Measurements from ENCODE around the gene DHRSX.
"Not testable (repeated sequence)": the region's sequence is repeated elsewhere in the genome, so short reads cannot be mapped to it uniquely, and the experiment has no call there.

The DHRSX gene

DNA sequence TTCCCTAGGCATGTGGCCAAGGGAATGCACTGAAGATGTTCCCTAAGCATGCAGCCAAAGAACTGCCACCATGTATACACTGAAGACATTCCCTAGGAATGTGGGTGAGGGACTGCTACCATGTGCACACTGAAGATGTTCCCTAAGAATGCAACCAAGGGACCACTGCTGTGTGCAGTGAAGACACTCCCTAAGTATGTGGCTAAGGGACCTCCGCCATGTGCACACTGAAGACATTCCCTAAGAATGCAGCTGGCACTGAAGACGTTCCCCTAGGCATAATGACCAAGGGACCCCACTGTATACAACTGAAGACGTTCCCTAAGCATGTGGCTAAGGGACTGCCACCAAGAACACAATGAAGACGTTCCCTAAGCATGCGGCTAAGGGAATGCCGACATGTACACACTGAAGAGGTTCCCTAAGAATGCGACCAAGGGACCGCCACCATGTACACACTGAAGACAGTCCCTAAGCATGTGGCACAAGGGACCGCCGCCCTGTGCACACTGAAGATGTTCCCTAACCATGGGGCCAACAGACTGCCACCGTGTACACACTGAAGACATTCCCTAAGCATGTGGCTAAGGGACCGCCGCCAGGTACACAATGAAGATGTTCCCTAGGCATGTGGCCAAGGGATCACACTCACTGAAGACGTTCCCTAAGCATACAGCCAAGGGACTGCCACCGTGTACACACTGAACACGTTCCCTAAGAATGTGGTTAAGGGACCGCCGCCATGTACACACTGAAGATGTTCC, 25.6 kb downstream of the DHRSX start:
- DNase-seq (ENCODE audit: low read depth, low spot score), result no peak

DNA sequence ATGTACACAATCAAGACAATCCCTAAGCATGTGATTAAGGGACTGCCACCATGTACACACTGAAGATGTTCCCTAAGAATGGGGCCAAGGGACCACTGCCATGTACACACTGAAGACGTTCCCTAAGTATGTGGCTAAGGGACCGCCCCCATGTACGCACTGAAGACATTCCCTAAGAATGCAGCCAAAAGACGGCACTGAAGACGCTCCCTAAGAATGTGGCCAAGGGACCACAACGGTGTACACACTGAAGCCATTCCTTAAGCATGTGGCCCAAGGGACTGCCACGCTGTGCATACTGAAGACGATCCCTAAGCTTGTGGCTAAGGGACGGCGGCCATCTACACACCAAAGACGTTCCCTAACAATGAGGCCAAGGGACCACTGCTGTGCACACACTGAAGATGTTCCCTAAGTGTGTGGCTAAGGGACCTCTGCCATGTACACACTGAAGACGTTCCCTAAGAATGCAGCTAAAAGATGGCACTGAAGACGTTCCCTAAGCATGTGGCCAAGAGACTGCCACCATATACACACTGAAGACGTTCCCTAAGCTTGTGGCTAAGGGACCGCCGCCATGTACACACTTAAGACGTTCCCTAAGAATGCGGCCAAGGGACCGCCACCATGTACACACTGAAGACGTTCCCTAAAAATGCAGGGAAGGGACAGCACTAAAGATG, 26.4 kb downstream of the DHRSX start:
- DNase-seq (ENCODE audit: low read depth, low spot score), result no peak

DNA sequence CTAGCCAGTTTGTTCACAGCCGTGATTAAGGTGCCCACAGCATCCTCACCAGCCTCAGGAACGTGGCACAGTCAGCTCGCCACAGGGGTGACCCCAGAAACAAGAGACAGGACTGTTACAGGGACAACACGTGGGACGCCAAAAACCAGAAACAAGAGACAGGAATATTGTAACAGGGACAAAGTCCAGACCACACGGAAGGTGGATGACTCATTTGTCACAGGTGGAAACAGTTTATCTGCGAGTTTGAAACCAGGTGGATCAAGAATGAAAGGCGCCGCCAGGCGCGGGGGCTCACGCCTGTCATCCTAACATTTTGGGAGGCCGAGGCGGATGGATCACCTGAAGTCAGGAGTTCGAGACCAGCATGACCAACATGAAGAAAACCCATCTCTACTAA, 27.7 kb downstream of the DHRSX start:
- not testable (repeated sequence) for DNase-seq (ENCODE audit: low read depth, low spot score)

DNA sequence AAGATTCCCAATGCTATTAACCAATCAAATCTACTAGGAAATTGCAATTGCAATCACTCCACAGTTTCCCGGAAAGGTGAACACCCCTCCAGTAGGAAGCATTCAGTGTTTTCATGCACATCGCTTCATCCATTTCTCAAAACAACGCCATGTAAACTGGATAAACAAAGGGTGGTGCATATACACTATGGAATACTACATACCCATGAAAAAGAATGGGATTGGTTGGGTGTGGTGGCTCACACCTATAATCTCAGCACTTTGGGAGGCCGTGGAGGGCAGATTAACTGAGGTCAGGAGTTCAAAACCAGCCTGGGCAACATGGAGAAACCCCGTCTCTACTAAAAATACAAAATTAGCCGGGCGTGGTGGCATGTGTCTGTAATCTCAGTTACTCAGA, 29.1 kb downstream of the DHRSX start:
- no peak for DNase-seq (ENCODE audit: low read depth, low spot score)

DNA sequence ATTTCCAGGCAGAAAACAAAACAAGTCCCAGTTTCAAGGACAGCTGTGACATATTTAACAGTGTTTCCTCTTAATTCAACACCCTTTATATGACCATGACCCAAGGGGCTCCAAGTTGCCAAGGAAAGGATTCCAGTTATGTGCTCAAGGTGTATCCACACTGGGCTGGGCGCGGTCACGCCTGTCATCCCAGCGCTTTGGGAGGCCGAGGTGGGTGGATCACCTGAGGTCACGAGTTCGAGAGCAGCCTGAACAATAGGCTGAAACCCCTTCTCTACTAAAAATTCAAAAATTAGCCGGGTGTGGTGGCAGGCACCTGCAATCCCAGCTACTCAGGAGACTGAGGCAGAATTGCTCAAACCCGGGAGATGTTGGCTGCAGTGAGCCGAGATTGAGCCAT, 29.6 kb downstream of the DHRSX start:
- DNase-seq (ENCODE audit: low read depth, low spot score), result not testable (repeated sequence)

DNA sequence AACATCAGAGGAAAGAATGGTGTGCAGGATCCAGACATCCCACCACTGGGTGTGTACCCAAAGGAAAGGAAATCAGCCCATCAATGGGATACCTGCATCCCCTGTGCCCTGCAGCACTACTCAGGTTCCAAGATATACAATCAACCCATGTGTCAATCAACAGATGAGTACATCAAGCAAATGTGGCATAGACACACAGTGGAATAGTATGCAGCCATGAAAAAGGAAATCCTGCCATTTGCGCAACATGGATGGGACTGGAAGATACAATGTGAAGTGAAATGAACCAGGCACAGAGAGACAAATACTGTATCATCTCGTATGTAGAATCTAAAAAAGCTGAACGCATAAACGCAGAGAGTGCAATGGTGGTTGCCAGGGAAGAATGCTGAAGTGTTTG, 30.9 kb downstream of the DHRSX start:
- DNase-seq (ENCODE audit: low read depth, low spot score), result not testable (repeated sequence)

DNA sequence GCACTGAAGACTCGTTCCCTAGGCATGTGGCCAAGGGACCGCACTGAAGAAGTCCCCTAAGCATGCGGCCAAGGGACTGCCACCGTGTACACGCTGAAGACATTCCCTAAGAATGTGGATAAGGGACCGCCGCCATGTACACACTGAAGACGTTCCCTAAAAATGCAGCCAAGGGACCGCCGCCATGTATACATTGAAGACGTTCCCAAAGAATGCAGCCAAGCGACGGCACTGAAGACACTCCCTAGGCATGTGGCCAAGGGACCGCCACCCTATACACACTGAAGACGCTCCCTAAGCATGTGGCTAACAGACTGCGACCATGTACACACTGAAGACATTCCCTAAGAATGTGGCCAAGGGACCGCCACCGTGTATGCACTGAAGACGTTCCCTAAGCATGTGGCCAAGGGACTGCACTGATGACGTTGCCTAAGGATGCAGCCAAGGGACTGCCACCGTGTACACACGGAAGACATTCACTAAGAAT, 31.5 kb downstream of the DHRSX start:
- DNase-seq (ENCODE audit: low read depth, low spot score), result no peak

DNA sequence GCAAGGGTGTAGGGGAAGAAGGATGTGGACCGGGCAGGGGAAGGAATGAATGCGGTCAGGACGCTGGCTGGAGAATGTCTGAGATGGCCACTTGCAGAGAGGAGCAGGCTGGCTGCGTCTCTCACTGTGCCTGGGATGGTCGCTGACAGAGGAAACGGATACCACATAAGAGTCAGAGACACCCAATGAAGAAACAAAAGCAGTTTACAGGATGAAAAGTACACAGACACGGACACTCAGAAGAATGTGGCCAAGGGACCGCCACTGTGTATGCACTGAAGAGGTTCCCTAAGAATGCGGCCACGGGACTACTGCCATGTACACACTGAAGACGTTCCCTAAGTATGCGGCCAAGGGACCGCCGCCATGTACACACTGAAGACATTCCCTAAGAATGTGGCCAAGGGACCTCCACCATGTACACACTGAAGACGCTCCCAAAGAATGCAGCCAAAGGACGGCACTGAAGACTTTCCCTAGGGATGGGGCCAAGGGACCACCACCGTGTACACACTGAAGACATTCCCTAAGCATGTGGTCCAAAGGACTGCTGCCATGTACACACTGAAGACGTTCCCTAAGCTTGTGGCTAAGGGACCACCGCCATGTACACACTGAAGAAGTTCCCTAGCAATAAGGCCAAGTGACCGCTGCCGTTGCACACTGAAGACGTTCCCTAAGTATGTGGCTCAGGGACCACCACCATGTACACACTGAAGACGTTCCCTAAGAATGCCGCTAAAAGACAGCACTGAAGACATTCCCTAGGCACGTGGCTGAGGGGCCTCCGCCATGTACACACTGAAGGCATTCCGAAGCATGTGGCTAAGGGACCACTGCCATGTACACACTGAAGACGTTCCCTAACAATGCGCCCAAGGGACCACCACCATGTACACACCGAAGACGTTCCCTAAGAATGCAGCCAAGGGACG, 32.2 kb downstream of the DHRSX start:
- DNase-seq (ENCODE audit: low read depth, low spot score), result no peak

DNA sequence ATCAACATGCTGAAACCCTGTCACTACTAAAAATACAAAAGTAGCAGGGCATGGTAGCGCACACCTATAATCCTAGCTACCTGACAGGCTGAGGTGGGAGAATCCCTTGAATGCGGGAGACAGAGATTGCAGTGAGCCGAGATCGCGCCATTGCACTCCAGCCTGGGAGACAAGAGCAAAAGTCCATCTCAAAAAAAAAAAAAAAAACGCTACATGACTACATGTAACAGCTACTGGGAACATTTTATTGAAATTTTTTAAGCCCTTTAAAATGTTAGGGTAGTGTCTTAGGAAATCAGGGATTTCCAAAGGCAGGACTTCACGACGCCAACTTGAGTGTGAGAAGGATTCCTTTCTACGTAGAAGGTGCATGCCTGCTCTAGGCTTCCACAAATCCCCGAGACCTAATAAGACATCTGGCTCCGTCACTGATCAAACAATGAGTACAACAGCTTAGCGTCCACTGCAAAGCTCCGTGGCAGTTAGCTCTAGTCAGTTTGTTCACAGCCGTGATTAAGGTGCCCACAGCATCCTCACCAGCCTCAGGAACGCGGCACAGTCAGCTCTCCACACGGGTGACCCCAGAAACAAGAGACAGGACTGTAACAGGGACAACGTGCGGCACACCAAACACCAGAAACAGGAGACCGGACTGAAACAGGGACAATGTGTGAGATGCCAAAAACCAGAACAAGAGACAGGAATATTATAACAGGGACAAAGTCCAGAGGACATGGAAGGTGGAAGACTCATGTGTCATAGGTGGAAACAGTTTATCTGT, 33.7 kb downstream of the DHRSX start:
- no peak for DNase-seq (ENCODE audit: low read depth, low spot score)

DNA sequence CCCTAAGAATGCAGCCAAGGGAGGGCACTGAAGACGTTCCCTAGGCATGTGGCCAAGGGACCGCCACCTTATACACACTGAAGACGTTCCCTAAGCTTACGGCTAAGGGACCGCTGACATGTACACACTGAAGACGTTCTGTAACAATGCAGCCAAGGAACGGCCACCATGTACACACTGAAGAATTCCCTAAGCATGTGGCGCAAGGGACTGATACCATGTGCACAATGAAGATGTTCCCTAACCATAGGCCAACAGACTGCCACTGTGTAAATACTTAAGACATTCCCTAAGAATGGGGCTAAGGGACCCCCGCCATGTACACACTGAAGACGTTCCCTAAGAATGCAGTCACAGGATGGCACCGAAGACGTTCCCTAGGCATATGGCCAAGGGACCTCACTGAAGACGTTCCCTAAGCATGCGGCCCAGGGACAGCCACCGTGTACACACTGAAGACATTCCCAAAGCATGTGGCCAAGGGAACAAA, 36.1 kb downstream of the DHRSX start:
- no peak for DNase-seq (ENCODE audit: low read depth, low spot score)

DNA sequence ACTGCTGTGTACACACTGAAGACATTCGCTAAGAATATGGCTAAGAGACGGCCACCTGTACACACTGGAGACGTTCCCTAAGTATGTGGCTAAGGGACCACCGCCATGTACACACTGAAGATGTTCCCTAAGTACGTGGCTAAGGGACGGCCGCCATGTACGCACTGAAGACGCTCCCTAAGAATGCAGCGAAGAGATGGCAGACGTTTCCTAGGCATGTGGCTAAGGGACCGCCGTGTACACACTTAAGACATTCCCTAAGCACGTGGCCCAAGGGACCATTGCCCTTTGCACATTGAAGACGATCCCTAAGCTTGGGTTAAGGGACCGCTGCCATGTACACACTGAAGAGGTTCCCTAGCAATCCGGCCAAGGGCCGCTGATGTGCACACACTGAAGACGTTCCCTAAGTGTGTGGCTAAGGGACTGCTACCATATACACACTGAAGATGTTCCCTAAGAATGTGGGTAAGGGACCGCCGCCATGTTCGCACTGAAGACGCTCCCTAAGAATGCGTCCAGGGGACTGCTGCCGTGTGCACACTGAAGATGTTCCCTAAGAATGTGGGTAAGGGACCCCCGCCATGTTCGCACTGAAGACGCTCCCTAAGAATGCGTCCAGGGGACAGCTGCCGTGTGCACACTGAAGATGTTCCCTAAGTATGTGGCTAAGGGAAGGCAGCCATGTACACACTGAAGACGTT, 36.7 kb downstream of the DHRSX start:
- DNase-seq (ENCODE audit: low read depth, low spot score), result no peak

DNA sequence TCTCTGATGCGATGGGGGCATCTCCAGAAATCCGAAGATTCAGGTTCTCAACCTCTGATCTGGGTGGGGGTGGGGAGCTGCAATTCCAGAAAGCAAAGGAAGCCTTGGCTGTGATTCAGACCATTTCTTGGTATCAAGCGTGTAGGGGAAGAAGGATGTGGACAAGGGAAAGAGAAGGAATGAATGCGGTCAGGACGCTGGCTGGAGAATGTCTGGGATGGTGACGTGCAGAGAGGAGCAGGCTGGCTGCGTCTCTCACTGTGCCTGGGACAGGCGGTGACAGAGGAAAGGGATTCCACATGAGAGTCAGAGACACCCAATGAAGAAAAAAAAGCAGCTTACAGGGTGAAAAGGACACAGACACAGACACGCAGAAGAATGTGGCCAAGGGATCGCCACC, 37.3 kb downstream of the DHRSX start:
- not testable (repeated sequence) for DNase-seq (ENCODE audit: low read depth, low spot score)

DNA sequence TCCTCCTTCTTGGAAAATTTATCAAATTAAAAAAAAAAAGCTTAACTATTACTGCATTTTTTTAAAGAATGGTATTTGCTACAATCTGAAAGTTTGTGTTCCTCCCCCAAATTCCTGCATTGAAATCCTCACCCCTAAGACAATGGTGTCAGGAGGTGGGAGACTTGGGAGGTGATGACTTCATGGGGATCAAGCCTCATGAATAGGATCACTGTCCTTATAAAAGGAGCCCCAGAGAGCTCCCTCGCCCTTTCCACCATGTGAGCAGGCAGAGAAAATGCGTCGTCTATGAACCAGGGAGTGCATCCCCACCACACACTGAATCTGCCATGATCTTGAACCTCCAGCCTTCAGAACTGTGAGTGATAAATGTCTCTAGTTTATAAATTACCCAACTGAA, 38.0 kb downstream of the DHRSX start:
- no peak for DNase-seq (ENCODE audit: low read depth, low spot score)

DNA sequence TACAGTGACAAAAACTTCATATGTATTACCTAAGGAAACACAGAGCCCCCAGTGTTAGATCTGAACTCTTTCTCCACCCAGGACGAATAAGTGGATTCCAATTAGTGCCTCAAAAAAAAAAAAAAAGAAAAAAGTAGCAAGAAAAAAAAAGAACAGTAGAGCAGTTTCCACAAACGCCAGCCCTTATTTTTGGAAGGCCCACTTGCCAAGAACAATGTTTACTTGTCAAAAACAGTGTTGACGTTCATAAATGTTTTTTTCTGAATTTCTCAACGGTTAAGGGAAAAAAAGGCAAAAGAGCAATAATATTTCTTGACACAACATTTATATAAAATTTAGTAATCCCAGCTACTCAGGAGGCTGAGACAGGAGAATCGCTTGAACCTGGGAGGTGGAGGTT, 38.7 kb downstream of the DHRSX start:
- DNase-seq (ENCODE audit: low read depth, low spot score), result no peak

DNA sequence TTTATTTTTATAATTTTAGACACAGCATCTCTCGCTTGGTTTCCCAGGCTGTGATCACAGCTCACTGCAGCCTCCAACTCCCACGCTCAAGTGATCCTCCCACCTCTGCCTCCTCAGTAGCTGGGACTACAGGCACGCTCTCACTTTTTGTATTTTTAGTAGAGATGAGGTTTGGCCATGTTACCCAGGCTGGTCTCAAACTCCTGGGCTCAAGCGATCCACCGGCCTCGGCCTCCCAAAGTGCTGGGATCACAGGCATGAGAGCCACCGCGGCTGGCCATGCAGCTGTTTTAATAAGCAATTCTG, 39.1 kb downstream of the DHRSX start:
- no peak for DNase-seq (ENCODE audit: low read depth, low spot score)

DNA sequence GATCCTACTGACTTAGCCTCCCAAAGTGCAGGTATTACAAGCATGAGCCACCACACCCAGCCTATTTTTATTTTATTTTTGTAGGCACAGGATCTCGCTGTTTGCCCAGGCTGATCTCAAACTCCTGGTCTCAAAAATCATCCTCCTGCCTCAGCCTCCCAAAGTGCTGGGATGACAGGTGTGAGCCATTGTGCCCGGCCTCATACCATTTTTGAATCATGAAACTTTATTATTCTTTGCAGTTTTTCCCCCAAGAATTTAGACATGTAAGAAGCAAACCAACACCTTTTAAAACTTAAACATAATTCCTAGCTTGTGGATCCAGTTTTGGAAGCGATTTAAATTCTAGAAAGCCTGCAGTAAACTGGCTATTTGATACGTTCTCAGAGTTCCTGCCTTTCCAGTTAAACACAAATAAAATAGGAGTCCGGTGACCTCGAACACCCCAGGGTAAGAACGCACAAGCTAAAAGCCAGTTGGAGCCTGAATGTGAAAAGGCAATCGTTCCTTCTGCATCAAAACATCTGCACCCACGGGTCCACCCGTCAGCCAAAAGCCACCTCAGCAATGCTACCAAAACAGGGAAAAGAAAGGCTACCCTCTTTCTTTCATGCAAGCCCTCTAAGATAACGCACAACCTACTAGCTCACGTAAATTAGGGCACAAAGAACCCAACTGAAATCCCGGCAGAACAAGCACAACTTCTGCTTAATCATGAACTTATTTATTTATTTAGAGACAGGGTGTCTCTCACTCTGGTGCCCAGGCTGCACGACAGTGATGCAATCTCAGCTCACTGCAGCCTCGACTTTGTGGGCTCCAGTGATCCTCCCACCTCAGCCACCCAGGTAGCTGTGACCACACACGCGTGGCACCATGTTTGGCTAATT, 39.7 kb downstream of the DHRSX start:
- not testable (repeated sequence) for DNase-seq (ENCODE audit: low read depth, low spot score)

DNA sequence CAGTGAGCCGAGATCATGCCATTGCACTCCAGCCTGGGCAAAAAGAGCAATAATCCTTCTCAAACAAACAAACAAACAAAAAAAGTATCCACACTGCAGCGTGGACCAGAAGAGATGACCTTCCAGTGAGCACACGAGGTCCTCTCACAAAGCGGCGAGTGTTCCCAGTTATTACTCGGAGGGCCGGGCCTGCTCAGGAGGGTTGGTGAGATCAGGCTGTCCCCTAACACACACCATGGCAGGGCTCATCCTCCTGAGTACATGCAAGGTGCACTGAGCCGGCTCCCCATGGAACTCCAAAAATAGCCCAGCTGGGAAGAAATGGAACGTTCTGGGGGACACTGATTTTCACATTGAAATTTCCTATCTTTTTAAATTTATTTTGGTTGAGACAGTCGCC, 40.7 kb downstream of the DHRSX start:
- DNase-seq (ENCODE audit: low read depth, low spot score), result not testable (repeated sequence)

DNA sequence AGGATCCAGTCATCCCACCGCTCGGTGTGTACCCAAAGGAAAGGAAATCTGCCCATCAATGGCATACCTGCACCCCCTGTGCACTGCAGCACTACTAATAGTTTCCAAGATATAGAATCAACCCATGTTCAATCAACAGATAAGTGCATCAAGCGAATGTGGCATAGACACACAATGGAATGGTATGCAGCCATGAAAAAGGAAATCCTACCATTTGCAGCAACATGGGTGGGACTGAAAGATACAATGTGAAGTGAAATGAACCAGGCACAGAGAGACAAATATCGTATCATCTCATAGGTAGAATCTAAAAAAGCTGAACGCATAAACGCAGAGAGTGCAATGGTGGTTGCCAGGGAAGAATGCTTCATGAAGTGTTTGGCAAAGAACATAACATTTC, 42.5 kb downstream of the DHRSX start:
- no peak for DNase-seq (ENCODE audit: low read depth, low spot score)

DNA sequence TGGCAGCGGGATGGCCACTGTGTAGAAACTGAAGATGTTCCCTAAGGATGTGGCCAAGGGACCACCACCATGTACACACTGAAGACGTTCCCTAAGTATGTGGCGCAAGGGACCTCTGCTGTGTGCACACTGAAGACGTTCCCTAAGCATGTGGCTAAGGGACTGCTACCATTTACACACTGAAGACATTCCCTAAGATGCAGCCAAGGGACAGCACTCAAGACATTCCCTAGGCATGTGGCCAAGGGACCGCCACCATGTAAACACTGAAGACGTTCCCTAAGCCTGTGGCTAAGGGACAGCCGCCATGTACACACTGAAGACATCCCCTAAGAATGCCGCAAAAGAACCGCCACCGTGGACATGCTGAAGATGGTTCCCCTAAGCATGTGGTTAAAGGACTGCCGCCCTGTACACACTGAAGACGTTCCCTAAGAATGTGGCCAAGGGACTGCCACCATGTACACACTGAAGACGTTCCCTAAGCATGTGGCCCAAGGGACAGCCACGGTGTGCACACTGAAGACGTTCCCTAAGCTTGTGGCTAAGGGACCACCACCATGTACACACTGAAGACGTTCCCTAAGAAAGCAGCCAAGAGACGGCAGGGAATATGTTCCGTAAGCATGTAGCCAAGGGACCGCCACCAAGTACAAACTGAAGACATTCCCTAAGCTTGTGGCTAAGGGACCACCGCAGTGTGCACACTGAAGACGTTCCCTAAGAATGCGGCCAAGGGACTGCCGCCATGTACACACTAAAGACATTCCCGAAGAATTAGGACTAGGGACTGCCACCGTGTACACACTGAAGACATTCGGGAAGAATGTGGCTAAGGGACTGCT, 43.3 kb downstream of the DHRSX start:
- no peak for DNase-seq (ENCODE audit: low read depth, low spot score)
